Measurements from ENCODE around the gene HECTD1.
A peak's percentile ranks its signal among the peaks of the same experiment; 100 is the strongest.
"Not testable (repeated sequence)": the region's sequence is repeated elsewhere in the genome, so short reads cannot be mapped to it uniquely, and the experiment has no call there.

Gene HECTD1

GRCh38 chr14:31090883-31091764, 116.5 kb downstream of the HECTD1 start:
- no peak for DNase-seq

- not testable (repeated sequence) for DNase-seq
Observed at GRCh38 chr14:31086466-31086865, 121.1 kb downstream of the HECTD1 start.

- DNase-seq, result no peak
Observed at GRCh38 chr14:31085027-31085426, 122.6 kb downstream of the HECTD1 start.

- no peak for DNase-seq
Observed at GRCh38 chr14:31084385-31084784, 123.2 kb downstream of the HECTD1 start.

GRCh38 chr14:31083781-31084180, 123.8 kb downstream of the HECTD1 start:
- DNase-seq, result no peak

GRCh38 chr14:31080484-31080883, 127.1 kb downstream of the HECTD1 start:
- no peak for DNase-seq

- no peak for DNase-seq
Observed at GRCh38 chr14:31080056-31080455, 127.5 kb downstream of the HECTD1 start.

- no peak for DNase-seq
Observed at GRCh38 chr14:31078766-31079165, 128.8 kb downstream of the HECTD1 start.

GRCh38 chr14:31075144-31075543, 132.4 kb downstream of the HECTD1 start:
- DNase-seq, result no peak

GRCh38 chr14:31071151-31071550, 136.4 kb downstream of the HECTD1 start:
- DNase-seq, result no peak

- DNase-seq, result no peak
Observed at GRCh38 chr14:31070431-31070830, 137.2 kb downstream of the HECTD1 start.

- no peak for DNase-seq
Observed at GRCh38 chr14:31069343-31069742, 138.2 kb downstream of the HECTD1 start.

- DNase-seq, result no peak
Observed at GRCh38 chr14:31068235-31068634, 139.4 kb downstream of the HECTD1 start.

GRCh38 chr14:31062908-31063307, 144.7 kb downstream of the HECTD1 start:
- not testable (repeated sequence) for DNase-seq

- no peak for DNase-seq
Observed at GRCh38 chr14:31060253-31060875, 147.2 kb downstream of the HECTD1 start.

- DNase-seq, result no peak
Observed at GRCh38 chr14:31059152-31059924, 148.3 kb downstream of the HECTD1 start.

GRCh38 chr14:31057701-31058364, 149.8 kb downstream of the HECTD1 start:
- DNase-seq, result peak; percentile 22

- DNase-seq, result no peak
Observed at GRCh38 chr14:31057035-31057434, 150.6 kb downstream of the HECTD1 start.

- DNase-seq, result not testable (repeated sequence)
Observed at GRCh38 chr14:31052905-31053586, 154.5 kb downstream of the HECTD1 start.

GRCh38 chr14:31051511-31051910, 156.1 kb downstream of the HECTD1 start:
- no peak for DNase-seq

- no peak for DNase-seq
Observed at GRCh38 chr14:31051023-31051422, 156.6 kb downstream of the HECTD1 start.

Data from NCI-H2171 (cell line).